HG02938 (cell line): Measurements from ENCODE around the gene MED17.
"Not testable (repeated sequence)": the region's sequence is repeated elsewhere in the genome, so short reads cannot be mapped to it uniquely, and the experiment has no call there.

Experiments used
- ATAC-seq: cut with Tn5 transposase; IDR thresholded peaks from one replicate; pipeline ENCODE4 v1.9.1; 2021; ENCODE audit warnings: mild to moderate bottlenecking, moderate library complexity; ENCODE audit not compliant: unreplicated experiment

The MED17 gene

GRCh38 chr11:93757924-93758865, 25.9 kb upstream of the MED17 start:
- ATAC-seq = no peak

DNA sequence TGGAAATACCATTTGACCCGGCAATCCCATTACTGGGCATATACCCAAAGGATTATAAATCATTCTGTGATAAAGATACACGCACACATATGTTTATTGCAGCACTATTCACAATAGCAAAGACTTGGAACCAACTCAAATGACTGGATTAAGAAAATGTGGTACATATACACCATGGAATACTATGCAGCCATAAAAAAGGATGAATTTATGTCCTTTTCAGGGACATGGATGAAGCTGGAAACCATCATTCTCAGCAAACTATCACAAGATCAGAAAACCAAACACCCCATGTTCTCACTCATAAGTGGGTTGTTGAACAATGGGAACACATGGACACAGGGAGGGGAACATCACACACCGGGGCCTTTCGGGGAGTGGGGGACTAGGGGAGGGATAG, 25.0 kb upstream of the MED17 start:
- not testable (repeated sequence) for ATAC-seq

GRCh38 chr11:93761910-93762309, 22.2 kb upstream of the MED17 start:
- no peak for ATAC-seq

DNA sequence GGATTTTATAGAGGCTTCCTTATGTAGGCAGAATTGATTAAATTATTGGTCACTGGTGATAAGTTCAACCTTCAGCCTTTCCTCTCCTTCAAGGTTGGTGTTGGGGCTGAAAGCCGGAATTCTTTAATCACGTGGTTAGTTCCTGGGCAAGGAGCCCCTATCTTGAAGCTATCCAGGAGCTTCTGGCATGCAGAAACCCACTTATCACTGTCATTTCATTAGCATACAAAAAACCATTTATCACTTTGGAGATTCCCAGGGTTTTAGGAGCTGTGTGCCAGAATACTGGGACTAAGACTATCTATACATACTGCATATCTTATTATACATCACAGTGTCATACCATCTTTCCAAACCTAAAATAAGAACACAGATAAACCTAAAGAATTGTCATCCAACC, 18.5 kb upstream of the MED17 start:
- ATAC-seq = no peak

DNA sequence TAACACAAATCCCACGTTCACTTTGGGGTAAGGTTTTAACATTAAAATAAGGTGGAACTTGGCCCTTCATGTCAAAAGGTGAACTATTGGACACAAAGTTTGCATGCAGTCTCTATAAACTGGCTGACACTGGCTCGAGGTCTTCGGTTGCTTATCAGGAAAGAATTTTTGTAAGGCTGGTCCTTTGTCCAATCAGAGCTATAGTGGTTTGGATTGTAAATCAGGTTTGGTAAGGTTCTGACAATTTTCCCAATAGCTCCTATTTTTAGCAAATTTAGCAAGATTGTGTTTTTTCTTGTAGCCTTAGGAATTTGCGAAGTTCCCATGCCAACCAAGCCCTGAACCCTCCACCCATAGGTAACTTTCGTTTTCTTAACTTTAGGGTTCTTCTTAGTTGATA, 17.6 kb upstream of the MED17 start:
- ATAC-seq = no peak

- no peak for ATAC-seq
These were observed 17.1 kb upstream of the MED17 start for GRCh38 chr11:93767018-93767417.

GRCh38 chr11:93770160-93770559, 13.9 kb upstream of the MED17 start:
- no peak for ATAC-seq

DNA sequence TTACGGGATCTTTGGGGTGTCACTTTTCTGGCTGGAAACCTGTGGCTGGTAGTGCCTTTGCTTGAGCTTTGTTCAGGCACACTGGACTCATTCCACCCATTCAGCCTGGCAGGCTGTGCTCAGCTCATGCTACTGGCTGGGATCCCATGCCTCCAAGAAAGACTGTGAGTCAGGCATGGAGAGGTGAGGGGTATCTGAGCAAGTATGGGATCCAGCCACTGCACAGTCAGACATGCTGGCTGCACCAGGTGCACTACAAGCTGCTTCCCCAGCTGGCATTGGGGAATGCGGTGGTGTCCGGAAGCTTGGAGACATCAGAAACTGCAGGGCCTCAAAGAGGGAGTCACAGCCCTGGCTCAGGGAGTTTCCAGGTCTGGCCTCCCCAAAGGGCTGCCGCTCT, 12.0 kb upstream of the MED17 start:
- ATAC-seq = no peak

GRCh38 chr11:93773045-93773477, 11.0 kb upstream of the MED17 start:
- ATAC-seq = no peak

DNA sequence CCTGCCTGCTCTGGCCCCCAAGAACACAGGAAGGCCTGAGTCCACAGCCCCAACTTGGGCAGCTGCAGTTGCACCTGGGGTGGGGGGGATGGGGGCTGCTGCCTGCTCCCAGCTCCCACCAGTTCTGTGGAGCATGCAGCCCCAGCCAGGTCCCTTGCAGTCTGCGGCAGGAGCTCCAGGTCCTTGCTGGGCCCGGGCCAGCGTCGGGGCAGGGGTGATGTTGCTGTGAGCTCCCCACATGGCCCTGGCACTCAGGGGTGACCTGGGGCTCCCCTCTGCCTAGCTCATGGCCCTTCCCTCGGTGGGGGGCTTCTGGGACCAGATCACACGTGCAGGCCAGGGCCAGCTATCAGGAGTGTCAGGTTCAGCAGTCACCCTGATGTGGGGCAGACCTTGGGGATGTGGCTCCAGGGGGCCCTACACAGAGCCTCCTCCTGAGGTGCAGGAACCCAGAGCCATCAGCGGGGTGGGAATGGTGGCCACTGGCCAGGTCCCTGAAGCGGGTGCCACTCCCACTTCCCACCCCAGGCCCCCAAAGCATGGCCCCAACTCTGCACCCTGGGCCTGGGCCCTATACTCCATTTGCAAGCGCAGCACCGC, 10.4 kb upstream of the MED17 start:
- ATAC-seq = no peak

GRCh38 chr11:93774560-93774959, 9.5 kb upstream of the MED17 start:
- not testable (repeated sequence) for ATAC-seq

GRCh38 chr11:93775289-93775688, 8.8 kb upstream of the MED17 start:
- ATAC-seq = no peak

DNA sequence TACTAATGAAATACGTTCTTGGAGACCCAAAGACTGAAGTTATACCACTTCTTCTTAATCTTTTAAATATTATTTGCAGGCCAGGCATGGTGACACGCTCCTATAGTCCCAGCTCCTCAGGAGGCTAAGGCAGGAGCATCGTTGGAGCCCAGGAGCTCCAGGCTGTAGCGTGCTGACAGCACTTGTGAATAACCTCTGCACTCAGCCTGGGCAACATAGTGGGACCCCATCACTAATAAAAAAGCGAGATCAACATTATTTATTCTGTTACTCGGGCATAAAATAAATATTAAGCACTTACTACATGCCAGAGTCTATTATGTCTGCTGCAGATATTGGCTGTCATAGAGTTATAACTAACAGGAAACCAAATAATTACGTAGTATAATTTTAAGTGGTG, 720 bp upstream of the MED17 start:
- ATAC-seq = no peak

DNA sequence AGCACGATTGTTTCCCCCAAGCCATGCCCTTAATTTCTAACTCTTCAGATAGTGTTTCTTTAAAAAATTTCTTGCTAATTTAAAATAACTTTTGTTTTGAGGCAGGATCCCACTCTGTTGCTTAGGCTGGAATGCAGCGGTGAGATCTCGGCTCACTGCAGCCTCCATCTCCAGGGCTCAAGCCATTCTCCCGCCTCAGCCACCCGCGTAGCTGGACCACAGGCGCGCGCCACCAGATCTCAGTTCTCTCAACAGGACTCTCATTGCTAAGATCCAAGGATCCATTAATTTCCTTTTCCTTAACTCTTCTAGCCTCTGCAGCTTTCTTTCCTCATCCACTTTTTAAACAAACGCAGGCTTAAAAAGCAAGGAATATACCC, 327 bp upstream of the MED17 start:
- peak; percentile 45 for ATAC-seq

GRCh38 chr11:93784935-93785360, 866 bp downstream of the MED17 start:
- peak; percentile 25 for ATAC-seq

DNA sequence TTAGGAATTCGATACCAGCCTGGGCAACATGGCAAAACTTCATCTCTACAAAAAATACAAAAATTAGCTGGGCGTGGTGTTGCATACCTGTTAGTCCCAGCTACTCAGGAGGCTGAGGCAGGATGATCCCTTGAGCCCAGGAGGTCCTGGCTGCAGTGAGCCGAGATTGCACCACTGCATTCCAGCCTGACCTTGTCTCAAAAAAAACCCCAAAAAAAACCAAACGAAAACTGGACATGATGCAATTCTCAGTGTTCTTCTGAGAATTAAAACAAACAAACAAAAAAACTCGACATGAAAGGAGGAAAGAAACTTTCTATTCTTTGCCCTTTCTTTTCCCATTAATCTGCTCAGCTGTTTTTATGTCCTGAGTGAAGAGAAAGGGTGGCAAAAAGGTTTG, 7.4 kb downstream of the MED17 start:
- ATAC-seq = no peak

- no peak for ATAC-seq
These were observed 12.6 kb downstream of the MED17 start for GRCh38 chr11:93796441-93797231.

GRCh38 chr11:93801366-93801765, 17.3 kb downstream of the MED17 start:
- no peak for ATAC-seq

DNA sequence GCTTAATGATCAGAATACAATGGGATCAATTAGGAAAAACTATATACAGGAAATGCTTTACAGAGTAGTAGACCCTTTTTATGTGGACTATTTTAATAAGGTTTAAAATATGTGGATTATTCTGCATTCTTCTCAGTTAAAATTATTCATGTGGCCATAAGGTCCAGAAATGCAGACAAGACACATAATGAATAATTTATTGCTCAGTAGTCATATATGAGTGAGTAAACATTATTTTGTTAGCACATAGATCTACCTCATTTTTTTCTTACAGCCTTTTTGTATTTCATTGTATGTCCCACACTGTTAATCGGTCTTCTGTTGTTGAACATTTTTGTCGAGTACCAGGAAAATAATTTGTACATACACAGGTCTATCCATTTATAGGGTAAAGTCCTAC, 20.8 kb downstream of the MED17 start:
- no peak for ATAC-seq

DNA sequence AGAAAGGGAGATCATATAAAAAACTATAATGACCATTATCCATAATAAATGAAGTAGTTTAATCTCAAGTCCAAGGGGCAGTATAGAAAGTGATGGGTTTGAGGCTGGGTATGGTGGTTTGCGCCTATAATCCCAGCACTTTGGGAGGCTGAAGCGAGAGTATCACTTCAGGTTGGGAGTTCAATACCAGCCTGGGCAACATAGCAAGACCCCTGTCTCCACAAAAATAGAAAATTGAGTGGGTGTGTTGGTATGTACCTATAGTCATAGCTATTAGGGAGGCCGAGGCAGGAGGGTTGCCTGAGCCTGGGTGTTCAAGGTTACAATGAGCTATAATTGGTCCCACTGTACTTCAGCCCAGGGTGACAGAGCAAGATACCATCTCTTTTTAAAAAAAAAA, 23.9 kb downstream of the MED17 start:
- no peak for ATAC-seq

GRCh38 chr11:93813974-93814373, 29.9 kb downstream of the MED17 start:
- ATAC-seq = no peak
